HS-27A (cell line): ENCODE data around the gene ZNF500.

Experiments used
- DNase-seq: peaks from one replicate; pipeline ENCODE4 v3.0.0-alpha.2; 2012; ENCODE audit warnings: low read depth, missing footprints

Gene ZNF500

GRCh38 chr16:4766875-4767628, at the start of gene ZNF500:
ZNF500 (minus strand) TSS chr16:4767162; CDS start chr16:4765978, 1,184 bp downstream.
- peak; percentile 85 for DNase-seq

DNA sequence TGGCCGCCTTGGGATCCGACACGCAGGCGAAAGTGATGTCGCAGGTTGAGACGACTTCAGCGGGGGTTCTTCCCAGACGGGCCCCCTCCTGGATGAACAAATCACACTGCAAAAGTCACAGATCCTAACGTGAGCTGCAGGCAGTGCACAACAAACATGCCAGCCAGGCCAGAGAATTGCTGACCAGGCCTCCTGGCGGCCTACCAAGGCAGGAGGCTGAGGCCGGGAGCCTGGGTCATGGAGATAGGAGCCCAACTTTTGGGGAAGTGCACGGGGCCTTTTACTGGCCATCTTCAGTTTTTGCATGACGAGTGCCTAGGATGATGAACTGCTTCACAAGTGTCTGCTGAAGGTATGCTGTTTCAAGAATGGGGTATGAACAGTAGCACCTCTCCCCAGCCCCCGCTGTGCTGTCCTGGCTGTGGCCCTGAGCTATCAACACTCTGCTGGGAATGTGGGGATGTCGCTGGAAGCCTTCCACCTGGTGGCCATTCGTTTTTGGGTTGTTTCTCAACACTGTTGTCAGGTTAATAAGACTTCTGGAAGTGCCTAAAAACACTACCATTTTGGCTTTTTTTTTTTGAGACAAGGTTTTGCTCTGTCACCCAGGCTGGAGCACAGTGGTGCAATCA, 47.7 kb upstream of the ZNF500 start:
- no peak for DNase-seq

DNA sequence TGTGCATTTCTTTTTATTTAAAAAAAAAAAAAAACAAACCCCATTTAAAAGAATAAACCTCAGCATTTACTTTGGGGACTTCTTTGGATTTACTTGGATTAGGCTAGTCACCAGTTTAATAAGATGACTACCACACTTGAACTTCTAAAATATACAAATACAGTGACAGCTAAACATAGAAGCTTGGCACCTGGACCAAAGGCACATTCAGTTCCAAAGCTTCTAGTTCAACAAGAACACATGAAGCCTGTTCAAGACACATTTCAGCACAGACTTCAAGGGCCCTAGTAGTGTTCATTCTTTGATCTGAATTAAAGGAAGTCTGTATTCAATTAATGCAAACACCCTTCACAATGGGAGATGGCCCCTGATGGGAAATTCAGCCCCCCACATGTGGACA, 47.1 kb upstream of the ZNF500 start:
- DNase-seq: no peak

DNA sequence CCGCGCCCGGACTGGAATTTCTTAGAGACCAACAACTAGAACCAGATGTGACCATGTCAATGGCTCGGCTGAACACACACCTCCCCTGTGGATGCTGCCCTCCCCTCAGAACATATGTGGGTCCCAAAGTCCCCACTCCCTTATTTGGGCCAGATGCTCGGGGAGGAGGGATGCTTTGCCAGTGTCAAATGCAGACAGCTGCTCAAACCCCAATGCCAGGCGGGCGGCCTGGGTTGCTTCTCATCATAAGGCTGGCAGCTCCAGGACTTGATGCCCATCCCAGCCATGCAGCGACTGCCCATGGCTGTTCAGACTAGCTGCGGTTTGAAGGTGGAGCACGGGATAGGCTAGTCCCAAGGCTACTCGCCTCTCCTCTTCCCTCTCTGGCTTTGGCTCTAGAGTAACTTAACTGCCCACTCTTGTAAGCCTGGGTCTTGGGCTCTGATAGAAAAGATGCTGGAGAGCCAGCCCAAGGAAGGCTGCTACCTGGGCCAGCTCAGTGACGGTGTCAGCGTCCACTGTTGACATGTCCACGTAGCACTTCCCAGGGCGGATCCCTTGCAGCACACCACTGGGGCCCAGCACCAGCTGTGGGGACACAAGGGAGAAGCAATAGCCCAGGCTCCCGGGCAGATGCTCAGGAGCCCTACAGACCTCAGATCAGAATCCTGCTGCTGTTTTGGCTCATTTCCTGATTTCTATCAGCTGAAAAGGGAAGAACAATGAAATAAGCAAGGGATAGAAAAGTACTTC, 46.5 kb upstream of the ZNF500 start:
- DNase-seq: no peak

DNA sequence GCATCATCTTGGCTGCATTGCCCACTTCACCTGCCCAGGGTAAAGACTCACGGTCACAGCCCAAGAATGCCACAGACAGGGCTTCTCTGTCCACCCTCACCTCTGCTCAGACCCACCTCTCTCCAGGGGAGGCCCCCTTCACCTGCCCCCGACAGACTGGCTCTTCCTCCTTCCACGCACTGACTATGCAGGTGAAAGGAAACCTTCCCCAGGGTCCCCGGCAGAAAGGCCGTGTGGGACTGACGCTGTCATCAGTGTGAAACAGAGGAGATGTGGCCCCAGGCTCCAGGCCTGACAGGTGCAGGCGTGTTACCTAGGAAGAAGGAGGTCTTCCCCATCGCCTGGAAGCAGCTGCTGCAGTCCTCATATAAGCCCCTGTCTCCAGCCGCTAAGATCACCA, 44.8 kb upstream of the ZNF500 start:
- no peak for DNase-seq

DNA sequence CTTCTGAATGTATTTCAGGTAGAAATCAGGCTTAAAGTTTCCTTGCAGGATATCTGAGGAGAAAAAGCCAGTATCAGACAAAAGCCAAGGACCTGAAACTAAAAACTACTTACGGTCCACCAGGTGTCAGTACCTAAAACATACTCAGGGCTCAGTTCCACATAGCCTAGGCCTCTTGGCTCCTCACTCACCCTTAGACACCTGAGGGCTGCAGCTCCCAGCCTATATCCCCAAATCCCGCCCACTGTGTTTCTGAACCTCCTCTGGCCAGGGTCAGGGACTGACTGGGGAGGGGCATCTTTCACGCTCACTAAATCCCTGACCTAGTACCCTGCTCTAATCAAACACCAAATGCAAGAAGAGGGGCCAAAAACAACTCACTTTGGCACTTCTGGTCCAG, 44.3 kb upstream of the ZNF500 start:
- no peak for DNase-seq

GRCh38 chr16:4806280-4806679, 39.3 kb upstream of the ZNF500 start:
- DNase-seq: no peak

- DNase-seq: no peak
These were observed 38.3 kb upstream of the ZNF500 start for GRCh38 chr16:4805231-4805630.

- DNase-seq: no peak
These were observed 37.2 kb upstream of the ZNF500 start for GRCh38 chr16:4803898-4804762.

DNA sequence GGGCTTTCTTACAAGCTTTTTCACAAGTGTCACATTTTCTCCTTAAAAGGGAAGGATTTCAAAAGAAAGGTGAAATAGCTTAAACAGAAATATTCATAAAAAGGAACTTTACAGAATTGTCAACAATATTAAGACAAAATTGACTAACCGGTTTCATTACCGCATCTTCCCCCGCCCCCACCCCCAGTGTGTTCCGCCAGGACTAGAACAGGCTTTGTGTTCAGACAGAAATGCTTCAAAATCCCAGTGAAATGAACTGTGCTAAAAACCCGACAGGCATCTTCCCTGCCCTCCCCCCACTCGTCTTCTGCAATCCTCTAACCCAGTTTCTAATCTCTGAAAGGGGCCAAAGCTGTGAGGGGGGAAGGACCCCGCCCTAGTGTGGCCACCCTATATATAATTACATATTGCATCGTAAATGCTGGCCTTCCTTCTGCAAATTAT, 36.5 kb upstream of the ZNF500 start:
- DNase-seq: no peak

- DNase-seq: peak; percentile 68
These were observed 35.8 kb upstream of the ZNF500 start for GRCh38 chr16:4802659-4803287.

GRCh38 chr16:4801962-4802658, 35.1 kb upstream of the ZNF500 start, which contains the start of gene ROGDI:
ROGDI (minus strand) TSS chr16:4802633; CDS start chr16:4802571, 62 bp downstream.
- DNase-seq: no peak

DNA sequence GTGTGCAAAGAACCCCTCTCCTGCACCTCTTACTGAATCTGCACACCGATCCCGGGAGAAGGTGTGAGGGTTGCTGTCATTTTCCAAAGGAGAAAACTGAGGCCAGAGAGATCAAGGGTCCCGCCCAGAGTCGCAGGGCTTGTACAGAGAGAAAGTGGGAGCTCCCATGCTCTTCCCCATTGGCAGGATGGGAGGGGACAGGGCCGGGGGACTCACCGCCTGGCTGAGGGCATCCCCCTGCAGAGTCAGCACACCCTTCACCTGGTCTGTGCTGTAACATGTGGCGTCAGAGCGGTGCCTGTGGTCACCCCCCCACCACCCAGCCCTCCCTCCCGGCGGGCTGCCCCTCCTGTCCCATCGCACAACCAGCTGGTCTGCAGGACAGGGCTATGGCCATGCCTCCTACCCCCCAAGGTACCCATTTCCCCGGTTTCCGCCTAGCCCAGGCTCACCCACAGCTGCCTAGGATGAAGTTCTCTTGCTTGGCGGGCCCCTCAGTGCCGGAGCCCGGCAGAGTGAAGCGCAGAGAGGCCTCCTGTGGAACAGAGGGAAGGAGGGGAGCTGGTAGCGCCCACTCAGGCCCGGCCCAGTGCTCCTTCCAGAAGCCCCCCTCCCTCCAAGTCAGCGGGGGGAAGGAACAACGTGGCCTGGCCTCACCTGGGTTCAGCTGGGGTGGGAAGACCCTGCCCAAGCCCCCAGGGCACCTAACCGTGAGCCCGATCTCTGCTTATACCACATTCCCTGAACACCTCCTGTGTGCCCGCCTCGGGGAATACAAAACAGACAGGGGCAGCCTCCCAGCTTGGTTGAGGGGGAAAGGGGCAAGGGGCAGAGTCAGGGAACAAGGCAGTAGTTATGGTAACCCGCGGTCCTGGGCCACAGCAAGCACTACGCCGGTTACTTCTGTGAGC, 34.3 kb upstream of the ZNF500 start:
- DNase-seq: no peak

GRCh38 chr16:4800290-4801041, 33.5 kb upstream of the ZNF500 start:
- DNase-seq: no peak

DNA sequence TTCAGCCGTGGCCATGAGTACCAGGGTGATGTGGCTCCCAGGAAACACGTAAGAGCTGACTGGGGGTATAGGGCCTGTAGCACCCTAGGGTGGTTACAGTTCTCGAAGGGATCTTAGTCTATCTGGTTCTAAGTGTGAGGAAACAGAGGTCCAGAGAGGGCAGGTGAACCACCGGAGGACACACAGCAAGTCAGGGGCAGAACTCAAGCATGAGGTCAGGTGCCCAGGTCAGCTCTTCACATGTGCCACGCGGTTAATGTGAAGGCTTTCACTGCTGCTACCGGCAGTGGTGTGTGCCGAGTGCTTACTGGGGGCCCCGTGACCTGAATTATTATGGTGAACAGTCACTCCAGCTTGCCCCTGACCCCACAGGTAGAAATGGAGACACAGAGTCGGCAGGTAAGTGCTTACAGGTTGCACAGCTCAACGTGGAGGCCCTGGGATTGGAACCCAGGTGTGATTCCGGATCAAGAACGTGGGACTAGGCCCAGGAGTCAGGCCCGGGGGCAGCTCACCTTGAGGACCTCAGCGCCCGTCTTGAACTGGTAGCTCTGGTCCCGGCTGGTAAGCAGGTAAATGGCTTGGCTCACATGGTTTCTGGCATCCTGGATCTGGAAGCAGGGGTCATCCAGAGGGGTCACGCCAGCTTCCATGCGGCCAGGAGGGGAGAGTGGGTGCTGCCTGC, 32.4 kb upstream of the ZNF500 start:
- no peak for DNase-seq

DNA sequence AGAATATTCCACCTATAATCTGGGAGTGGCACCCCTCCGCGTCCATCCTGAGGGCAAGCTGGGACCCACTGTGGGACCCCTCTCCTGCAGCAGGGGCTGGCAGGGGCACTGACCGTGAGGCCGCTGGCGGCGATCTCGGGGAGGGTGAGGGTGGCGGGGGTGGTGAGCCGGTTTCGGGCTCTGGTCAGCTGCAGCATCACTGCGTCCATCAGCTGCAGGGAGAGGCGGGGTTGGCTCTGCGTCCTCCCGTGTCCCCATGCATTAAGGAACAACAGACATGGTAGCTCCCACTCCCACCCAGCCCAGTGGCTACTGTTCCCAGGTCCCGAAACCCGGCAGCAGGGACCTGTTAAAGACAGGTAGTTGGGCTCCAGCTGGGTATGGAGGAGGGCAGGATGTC, 31.5 kb upstream of the ZNF500 start:
- DNase-seq: no peak

DNA sequence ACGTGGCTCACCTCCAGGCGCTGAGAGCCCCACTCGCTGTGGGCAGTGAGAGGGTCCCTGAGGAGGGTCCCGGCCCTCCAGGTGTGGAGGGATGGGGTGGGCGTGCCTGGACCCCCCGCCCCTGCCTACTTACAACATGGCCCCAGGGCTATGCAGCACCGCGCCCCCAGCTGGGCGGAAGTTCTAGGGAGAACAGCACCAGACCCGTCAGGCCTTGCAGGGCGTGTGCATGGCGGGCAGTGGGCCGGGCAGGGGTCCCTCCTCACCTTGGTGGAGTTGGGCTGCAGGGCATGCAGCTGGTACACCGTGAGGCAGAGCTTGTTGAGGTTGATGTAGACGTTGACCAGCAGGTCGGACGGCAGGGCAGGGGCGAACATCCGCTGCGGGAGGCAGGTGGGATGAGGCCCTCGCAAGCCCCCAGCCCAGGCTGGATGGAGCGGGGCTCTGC, 30.9 kb upstream of the ZNF500 start:
- no peak for DNase-seq
